Adrenal gland (tissue), 19 donors: Measurements from ENCODE around the gene GNB1L. TPM values are rescaled to one million over a fixed set of nuclear protein-coding genes. Genes with fewer than 3 reads are reported as not detected.

Experiments
- DNase-seq, 7 donors: peaks; one replicate each; pipeline ENCODE4 v3.0.0-alpha.2; 2019 to 2020
- H3K27ac ChIP-seq, 5 donors: fragments of 200-600 bp; sonication (generic) in 4 of 5; 1 replicate in 3 of 5; 2 replicates in 2 of 5; pipeline versions ENCODE4 v1.5.1 to v1.8.0; 2016 to 2020; ENCODE audit warnings: mild to moderate bottlenecking in 1 of 5
- H3K27me3 ChIP-seq: fragments of 200-600 bp; 2 replicates; pipeline ENCODE4 v1.8.0; 2021
- H3K36me3 ChIP-seq, 2 donors: fragments of 200-600 bp; replicated peaks in 1 of 2; 1 replicate in 1 of 2; 2 replicates in 1 of 2; pipeline versions ENCODE4 v1.5.1 to v1.8.0; 2018 to 2022
- H3K4me1 ChIP-seq, 2 donors: fragments of 200-600 bp; replicated peaks in 1 of 2; 1 replicate in 1 of 2; 2 replicates in 1 of 2; pipeline versions ENCODE4 v1.5.1 to v1.8.0; 2018 to 2021
- H3K4me3 ChIP-seq, 4 donors: fragments of 200-600 bp; sonication (generic) in 3 of 4; one replicate each; pipeline ENCODE4 v1.5.1; 2016 to 2018
- H3K9me3 ChIP-seq, 3 donors: fragments of 200-600 bp; sonication (generic) in 1 of 3; replicated peaks in 1 of 3; 1 replicate in 2 of 3; 2 replicates in 1 of 3; pipeline versions ENCODE4 v1.5.1 to v1.8.0; 2016 to 2021
- POLR2A ChIP-seq, 2 donors: fragments of 450-650 bp; IDR thresholded peaks; one replicate each; pipeline ENCODE4 v1.6.1; 2017; ENCODE audit warnings: antibody characterized with exemption in 2 of 2, mild to moderate bottlenecking in 2 of 2, moderate library complexity in 1 of 2
- WGBS, 4 donors: extraction: QIAGEN DNeasy Blood & Tissue Kit in 2 of 4; methylation state at CpG; one replicate each; pipeline versions ENCODE4 v1.1.5 to v1.1.7; 2013 to 2017; 5-methylcytosine and 5-hydroxymethylcytosine counted together
- intact Hi-C, 2 donors: fragments of 100-400 bp; cut with DNase I; formaldehyde crosslinking; loops; one replicate each; pipeline versions ENCODE4 v1.14.1 to v1.15.0; 2022 to 2023
- long read RNA-seq, 10 donors: library from polyadenylated mRNA in 3 of 10; unstranded in 2 of 10; stranded (forward) in 1 of 10; transcript quantifications; one replicate each; pipeline ENCODE4 v2.0.0 and lab custom pipeline, GENCODE V29; 2021 to 2026
- polyA plus RNA-seq, 3 donors: library from polyadenylated mRNA; stranded (reverse); fragments of 200-250 nt in 2 of 3; fragments of 350-450 nt in 1 of 3; fragmentation: Illumina TruSeq in 1 of 3; extraction: RNeasy Lipid Tissue Mini Kit (QIAGEN cat#74804) in 1 of 3; gene quantifications; one replicate each; pipeline ENCODE4 v1.2.3, GENCODE V29; 2013 to 2014
- total RNA-seq, 9 donors: library from RNA; depleted of rRNA in 4 of 9; stranded (reverse); fragments of >200 nt in 4 of 9; fragments of 120-200 nt in 1 of 9; fragmentation: NEBNext Ultra II Directional in 1 of 9; extraction: Animal tissue kit (Norgen Biotek cat#: 25700) in 1 of 9; gene quantifications; one replicate each; pipeline versions ENCODE4 v1.1.0 to v1.2.4, GENCODE V29; 2013 to 2023
- TF ChIP-seq, protein P1 (sequence below), 6 experiments: fragments of 450-650 bp in 4 of 6; fragments of 200-600 bp in 2 of 6; sonication (generic) in 1 of 6; IDR thresholded peaks; 1 replicate in 5 of 6; 2 replicates in 1 of 6; pipeline versions ENCODE4 v1.5.1 to v1.8.0; 2016 to 2021; ENCODE audit warnings: antibody characterized with exemption in 6 of 6, mild to moderate bottlenecking in 2 of 6, moderate library complexity in 1 of 6
- donor health status: healthy with polysubstance abuse.
- donor health status: Bipolar disorder and iron deficiency.
- donor health status: DM: yes; HTN: yes; CAD: no.
- donor health status: DM: no; HTN: no; CAD: no.
- donor health status: DM: no; HTN: no; CAD: no.
- donor health status: DM: yes; HTN: yes; CAD: no.

The GNB1L gene, protein sequence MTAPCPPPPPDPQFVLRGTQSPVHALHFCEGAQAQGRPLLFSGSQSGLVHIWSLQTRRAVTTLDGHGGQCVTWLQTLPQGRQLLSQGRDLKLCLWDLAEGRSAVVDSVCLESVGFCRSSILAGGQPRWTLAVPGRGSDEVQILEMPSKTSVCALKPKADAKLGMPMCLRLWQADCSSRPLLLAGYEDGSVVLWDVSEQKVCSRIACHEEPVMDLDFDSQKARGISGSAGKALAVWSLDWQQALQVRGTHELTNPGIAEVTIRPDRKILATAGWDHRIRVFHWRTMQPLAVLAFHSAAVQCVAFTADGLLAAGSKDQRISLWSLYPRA
- 1 to 10 TPM in 8 of 9 donors, under 1 TPM in 1; 0.26 to 6.6 (median 3.1) TPM for total RNA-seq
- polyA plus RNA-seq = 1 to 10 TPM in 2 of 3 donors, not detected in 1; 4.3 to 6.2 TPM
- long read RNA-seq, donor 1, full-length matches to known transcripts = 1 of 1 reads
- long read RNA-seq, donor 1, partial matches to known transcripts = 0 of 1 reads
- long read RNA-seq, donor 1, other reads (novel, unspliced or antisense) = 0 of 1 reads
- long read RNA-seq, donor 2, full-length matches to known transcripts = 1 of 633 reads
- long read RNA-seq, donor 2, partial matches to known transcripts = 493 of 633 reads
- long read RNA-seq, donor 2, other reads (novel, unspliced or antisense) = 139 of 633 reads
- long read RNA-seq, donor 3, partial matches to known transcripts = 23 of 23 reads
- long read RNA-seq, donor 3, other reads (novel, unspliced or antisense) = 0 of 23 reads
- long read RNA-seq, donor 4, partial matches to known transcripts = 0 of 1 reads
- long read RNA-seq, donor 4, other reads (novel, unspliced or antisense) = 1 of 1 reads
- long read RNA-seq, donor 5, full-length matches to known transcripts = 5 of 8 reads
- long read RNA-seq, donor 5, partial matches to known transcripts = 0 of 8 reads
- long read RNA-seq, donor 5, other reads (novel, unspliced or antisense) = 3 of 8 reads
- long read RNA-seq, donor 6, full-length matches to known transcripts = 2 of 4 reads
- long read RNA-seq, donor 6, partial matches to known transcripts = 0 of 4 reads
- long read RNA-seq, donor 6, other reads (novel, unspliced or antisense) = 2 of 4 reads
- long read RNA-seq, donor 7, partial matches to known transcripts = 14 of 14 reads
- long read RNA-seq, donor 7, other reads (novel, unspliced or antisense) = 0 of 14 reads
- long read RNA-seq, donor 8, partial matches to known transcripts = 18 of 19 reads
- long read RNA-seq, donor 8, other reads (novel, unspliced or antisense) = 0 of 19 reads
- long read RNA-seq, donor 9 = 0 reads
- long read RNA-seq, donor 10, partial matches to known transcripts = 16 of 17 reads
- long read RNA-seq, donor 10, other reads (novel, unspliced or antisense) = 0 of 17 reads

DNA sequence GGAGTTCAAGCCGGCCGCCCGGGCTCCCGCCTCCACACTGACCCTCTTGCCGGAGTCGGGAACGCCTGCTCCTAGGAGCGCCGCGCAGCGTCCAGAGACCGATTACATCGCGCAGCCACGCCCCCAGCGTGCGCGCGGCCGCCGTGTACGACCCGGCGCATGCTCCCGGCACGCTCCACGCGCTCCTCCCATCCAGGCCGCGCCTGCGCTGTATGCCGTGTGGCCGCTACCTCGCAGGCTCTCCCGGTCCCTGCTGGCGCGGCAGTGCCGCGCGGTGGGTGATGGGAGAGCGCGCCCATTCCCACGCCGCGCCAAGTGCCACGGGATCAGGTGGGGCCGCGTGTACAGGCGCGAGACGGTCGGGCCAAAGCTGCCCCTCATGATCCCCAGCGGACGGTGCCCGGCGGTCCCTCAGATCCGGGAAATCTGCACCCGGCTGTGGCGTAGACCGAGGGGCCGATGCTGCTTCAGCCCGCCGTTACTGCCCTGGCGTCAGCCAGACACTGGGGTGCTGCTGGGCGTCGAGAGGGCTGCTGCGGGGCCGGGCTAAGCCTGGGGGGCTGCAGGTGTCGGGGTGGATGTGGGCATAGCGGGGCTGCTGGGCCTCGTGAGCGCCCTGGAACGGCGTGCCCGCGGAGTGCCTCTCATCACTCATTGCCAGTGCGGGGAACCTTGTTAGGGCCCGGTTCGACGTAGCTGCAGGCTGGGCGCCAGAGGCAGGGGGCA lies at the start of gene GNB1L, which contains the start of gene RTL10:
Gene GNB1L, minus strand, starts transcription at position 97 of the 726 bp plus-strand sequence. CDS start 33,519 bp downstream, outside the sequence.
Gene RTL10, minus strand, starts transcription at position 97 of the 726 bp plus-strand sequence. CDS start 2,613 bp downstream, outside the sequence.
- intact Hi-C loops = no loop called here

DNA sequence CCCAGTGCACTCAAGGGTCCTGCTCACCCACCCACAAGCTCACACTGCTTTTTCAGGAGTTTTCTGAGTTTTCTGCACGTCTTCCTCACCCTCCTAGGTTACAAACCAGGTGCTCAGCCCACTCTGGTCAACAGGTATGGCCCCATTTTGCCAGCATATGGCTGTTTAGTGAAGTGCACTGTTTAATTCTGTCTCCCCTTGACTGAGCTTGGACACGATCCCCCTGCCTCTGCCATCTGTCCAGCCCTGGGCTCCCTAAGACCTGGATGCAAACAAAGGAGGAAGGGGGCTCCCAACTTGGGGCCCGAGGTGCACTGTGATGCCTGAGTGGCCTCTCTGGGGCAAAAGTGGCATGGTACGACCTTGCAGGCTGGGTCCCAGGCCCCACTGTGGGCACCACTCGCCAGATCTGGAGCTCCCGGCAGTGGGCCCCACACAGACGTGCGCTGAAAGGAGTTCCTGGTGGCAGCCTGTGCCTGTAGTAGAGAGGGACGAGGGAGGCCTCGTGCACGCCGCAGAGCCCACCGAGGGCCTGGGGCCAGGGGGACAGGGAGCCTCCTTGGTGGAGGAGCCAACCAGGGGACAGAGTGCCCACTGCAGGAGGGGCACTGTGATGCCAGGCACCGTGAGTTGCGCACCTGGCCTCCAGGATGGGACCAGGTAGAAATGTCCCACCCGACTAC lies 49.6 kb upstream of the GNB1L start:
- Histone ChIP-seq H3K4me1 (no peaks in the 10 kb centered on the region), H3K4me3 (no peak overlapping the region), H3K9me3 (no peaks in the 10 kb centered on the region), H3K27ac (no peak overlapping the region), H3K36me3 (peaks cover 0 to 6% of the 10 kb centered on the region in 2 donors), H3K27me3 (no peaks in the 10 kb centered on the region)
- intact Hi-C loops = no loop called here
- WGBS, 4 donors = 86 to 90% (median 87%) methylated on average over 6 to 16 of the region's 16 CpGs
- DNase-seq = no peak
- TF ChIP-seq, protein P1, sequence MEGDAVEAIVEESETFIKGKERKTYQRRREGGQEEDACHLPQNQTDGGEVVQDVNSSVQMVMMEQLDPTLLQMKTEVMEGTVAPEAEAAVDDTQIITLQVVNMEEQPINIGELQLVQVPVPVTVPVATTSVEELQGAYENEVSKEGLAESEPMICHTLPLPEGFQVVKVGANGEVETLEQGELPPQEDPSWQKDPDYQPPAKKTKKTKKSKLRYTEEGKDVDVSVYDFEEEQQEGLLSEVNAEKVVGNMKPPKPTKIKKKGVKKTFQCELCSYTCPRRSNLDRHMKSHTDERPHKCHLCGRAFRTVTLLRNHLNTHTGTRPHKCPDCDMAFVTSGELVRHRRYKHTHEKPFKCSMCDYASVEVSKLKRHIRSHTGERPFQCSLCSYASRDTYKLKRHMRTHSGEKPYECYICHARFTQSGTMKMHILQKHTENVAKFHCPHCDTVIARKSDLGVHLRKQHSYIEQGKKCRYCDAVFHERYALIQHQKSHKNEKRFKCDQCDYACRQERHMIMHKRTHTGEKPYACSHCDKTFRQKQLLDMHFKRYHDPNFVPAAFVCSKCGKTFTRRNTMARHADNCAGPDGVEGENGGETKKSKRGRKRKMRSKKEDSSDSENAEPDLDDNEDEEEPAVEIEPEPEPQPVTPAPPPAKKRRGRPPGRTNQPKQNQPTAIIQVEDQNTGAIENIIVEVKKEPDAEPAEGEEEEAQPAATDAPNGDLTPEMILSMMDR (IDR thresholded peaks at IDR 0.05) = no peak
- no peak for TF ChIP-seq POLR2A (IDR thresholded peaks at IDR 0.05)

More for the DNA sequence above, at the start of gene GNB1L, which contains the start of gene RTL10:
- Histone ChIP-seq H3K9me3 (no peaks in the 10 kb centered on the region), H3K27me3 (no peaks in the 10 kb centered on the region), H3K36me3 (peaks cover 0 to 18% of the 10 kb centered on the region in 2 donors), H3K4me3 (peak within 1 kb of the TSS; percentile 35 to 88 (median 74)), H3K27ac (peak within 1 kb of the TSS; percentile 80 to 99 (median 97)), H3K4me1 (peaks cover 20 to 21% of the 10 kb centered on the region in 2 donors)
- peak; percentile 87 to 99 for TF ChIP-seq POLR2A (IDR thresholded peaks at IDR 0.05)
- TF ChIP-seq, protein P1 (IDR thresholded peaks at IDR 0.05) = no peak
- DNase-seq = peak; percentile 96 to 98 (median 97)
- 0 to 1% (median 0%) methylated on average over 6 to 81 of the region's 81 CpGs for WGBS, 4 donors

DNA sequence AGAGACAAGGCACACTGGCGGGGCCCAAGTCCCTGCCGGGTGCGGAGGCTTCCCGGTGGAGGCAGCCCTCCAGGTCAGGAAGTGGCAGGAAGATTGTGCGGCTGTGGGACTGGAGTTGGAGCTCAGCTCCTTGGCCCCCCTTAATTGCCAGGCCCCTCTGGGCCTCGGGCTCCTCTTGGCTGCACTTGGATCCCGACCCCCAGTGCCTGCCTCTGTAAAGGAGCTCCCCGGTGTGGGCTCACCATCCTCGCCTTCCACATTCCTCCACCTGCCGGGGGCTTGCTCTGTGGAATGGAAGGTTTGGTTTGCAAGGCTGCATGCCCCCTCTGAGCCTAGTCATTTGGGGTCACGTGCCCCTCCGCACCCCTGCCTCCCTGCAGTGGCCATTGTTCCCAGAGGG lies 48.8 kb upstream of the GNB1L start:
- peaks cover 0 to 7% of the 10 kb centered on the region in 2 donors for H3K36me3 ChIP-seq
- no peak overlapping the region for H3K4me3 ChIP-seq
- no peaks in the 10 kb centered on the region for H3K9me3 ChIP-seq
- no peak for DNase-seq
- H3K27ac ChIP-seq = no peak overlapping the region
- no peaks in the 10 kb centered on the region for H3K27me3 ChIP-seq
- intact Hi-C loops = no loop called here
- TF ChIP-seq, protein P1 (IDR thresholded peaks at IDR 0.05) = no peak
- TF ChIP-seq POLR2A (IDR thresholded peaks at IDR 0.05) = no peak
- 69 to 88% (median 84%) methylated on average over 7 to 12 of the region's 12 CpGs for WGBS, 4 donors
- H3K4me1 ChIP-seq = no peaks in the 10 kb centered on the region
